ENCODE results near the gene ARRDC4.

DNA sequence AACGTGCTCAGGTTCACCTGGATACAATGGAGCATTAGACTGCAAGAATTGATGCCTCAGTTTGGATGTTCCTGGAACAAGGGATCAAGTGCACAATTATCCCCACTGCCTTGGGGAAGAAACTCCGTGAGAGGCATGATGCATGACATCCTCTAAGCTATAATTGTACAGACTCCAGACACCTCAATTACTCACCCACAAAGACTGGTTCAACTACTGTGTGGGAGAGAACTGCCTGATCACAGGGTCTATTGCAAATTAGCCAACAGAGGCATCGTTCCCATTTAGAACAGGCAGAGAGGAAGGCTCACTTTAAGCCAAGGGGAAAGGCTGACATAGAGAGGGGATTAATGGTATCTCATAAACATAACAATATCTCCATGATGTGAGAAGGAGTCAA is 43.5 kb downstream of the ARRDC4 start:
- TF ChIP-seq RAD21 (IDR thresholded peaks at IDR 0.05; ENCODE audit: low read length) (no peak), POLR2AphosphoS5 (IDR thresholded peaks at IDR 0.05; ENCODE audit: low read depth, low read length) (no peak), ELF1 (IDR thresholded peaks at IDR 0.05) (no peak), GABPA (IDR thresholded peaks at IDR 0.05; ENCODE audit: low read depth) (no peak)
- TF ChIP-seq, protein P1, sequence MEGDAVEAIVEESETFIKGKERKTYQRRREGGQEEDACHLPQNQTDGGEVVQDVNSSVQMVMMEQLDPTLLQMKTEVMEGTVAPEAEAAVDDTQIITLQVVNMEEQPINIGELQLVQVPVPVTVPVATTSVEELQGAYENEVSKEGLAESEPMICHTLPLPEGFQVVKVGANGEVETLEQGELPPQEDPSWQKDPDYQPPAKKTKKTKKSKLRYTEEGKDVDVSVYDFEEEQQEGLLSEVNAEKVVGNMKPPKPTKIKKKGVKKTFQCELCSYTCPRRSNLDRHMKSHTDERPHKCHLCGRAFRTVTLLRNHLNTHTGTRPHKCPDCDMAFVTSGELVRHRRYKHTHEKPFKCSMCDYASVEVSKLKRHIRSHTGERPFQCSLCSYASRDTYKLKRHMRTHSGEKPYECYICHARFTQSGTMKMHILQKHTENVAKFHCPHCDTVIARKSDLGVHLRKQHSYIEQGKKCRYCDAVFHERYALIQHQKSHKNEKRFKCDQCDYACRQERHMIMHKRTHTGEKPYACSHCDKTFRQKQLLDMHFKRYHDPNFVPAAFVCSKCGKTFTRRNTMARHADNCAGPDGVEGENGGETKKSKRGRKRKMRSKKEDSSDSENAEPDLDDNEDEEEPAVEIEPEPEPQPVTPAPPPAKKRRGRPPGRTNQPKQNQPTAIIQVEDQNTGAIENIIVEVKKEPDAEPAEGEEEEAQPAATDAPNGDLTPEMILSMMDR (IDR thresholded peaks at IDR 0.05), result no peak
